HG02763 (cell line): ENCODE measurements around the gene PPP1R12C.
"Not testable (repeated sequence)": the region's sequence is repeated elsewhere in the genome, so short reads cannot be mapped to it uniquely, and the experiment has no call there.

Experiments used
- ATAC-seq: cut with Tn5 transposase; IDR thresholded peaks from one replicate; pipeline ENCODE4 v1.9.1; 2021; ENCODE audit warnings: mild to moderate bottlenecking, moderate library complexity; ENCODE audit not compliant: unreplicated experiment

The PPP1R12C gene

GRCh38 chr19:55112246-55112776 is 5.1 kb downstream of the PPP1R12C start:
- ATAC-seq: no peak

GRCh38 chr19:55111238-55111831 is 6.1 kb downstream of the PPP1R12C start:
- ATAC-seq: no peak

- ATAC-seq: no peak
These were observed 7.7 kb downstream of the PPP1R12C start for GRCh38 chr19:55109527-55110291.

GRCh38 chr19:55107252-55107651 is 10.2 kb downstream of the PPP1R12C start:
- ATAC-seq: not testable (repeated sequence)

- ATAC-seq: no peak
These were observed 10.8 kb downstream of the PPP1R12C start for GRCh38 chr19:55106591-55106990.

- ATAC-seq: no peak
These were observed 12.2 kb downstream of the PPP1R12C start for GRCh38 chr19:55105237-55105636.

- no peak for ATAC-seq
These were observed 14.2 kb downstream of the PPP1R12C start for GRCh38 chr19:55103190-55103589.

GRCh38 chr19:55101261-55101660 is 16.2 kb downstream of the PPP1R12C start:
- no peak for ATAC-seq

GRCh38 chr19:55099557-55100506 is 17.6 kb downstream of the PPP1R12C start:
- ATAC-seq: no peak

GRCh38 chr19:55098716-55099556 is 18.5 kb downstream of the PPP1R12C start:
- no peak for ATAC-seq

GRCh38 chr19:55097864-55098715 is 19.3 kb downstream of the PPP1R12C start:
- no peak for ATAC-seq

GRCh38 chr19:55096061-55096701 is 21.3 kb downstream of the PPP1R12C start:
- no peak for ATAC-seq

GRCh38 chr19:55095260-55096060 is 22.0 kb downstream of the PPP1R12C start:
- no peak for ATAC-seq

GRCh38 chr19:55094456-55095259 is 22.8 kb downstream of the PPP1R12C start:
- no peak for ATAC-seq

- no peak for ATAC-seq
These were observed 24.8 kb downstream of the PPP1R12C start for GRCh38 chr19:55092423-55093318.

GRCh38 chr19:55091955-55092354 is 25.5 kb downstream of the PPP1R12C start:
- no peak for ATAC-seq
